HG02884 (cell line): ENCODE results near the gene FASTK.
"Not testable (repeated sequence)": the region's sequence is repeated elsewhere in the genome, so short reads cannot be mapped to it uniquely, and the experiment has no call there.

ENCODE experiments used
- ATAC-seq: cut with Tn5 transposase; IDR thresholded peaks from one replicate; pipeline ENCODE4 v1.9.1; 2021; ENCODE audit warnings: mild to moderate bottlenecking, moderate library complexity; ENCODE audit not compliant: unreplicated experiment

Gene FASTK

GRCh38 chr7:151032936-151033863, 47.4 kb downstream of the FASTK start:
- ATAC-seq: no peak

- no peak for ATAC-seq
Measured at GRCh38 chr7:151031011-151031410, 49.6 kb downstream of the FASTK start.

- ATAC-seq: no peak
Measured at GRCh38 chr7:151028948-151029501, 51.6 kb downstream of the FASTK start.

- ATAC-seq: peak; percentile 94
Measured at GRCh38 chr7:151028131-151028947, 52.3 kb downstream of the FASTK start, which contains the start of gene ABCB8. Gene ABCB8, plus strand, starts transcription at chr7:151028450. Its CDS starts 66 bp downstream, at chr7:151028516.

- peak; percentile 4 for ATAC-seq
Measured at GRCh38 chr7:151027728-151028130, 52.9 kb downstream of the FASTK start.

- ATAC-seq: not testable (repeated sequence)
Measured at GRCh38 chr7:151026771-151027727, 53.6 kb downstream of the FASTK start.
